GM23338 (cell line): ENCODE data around the gene MT1H. TPM values are rescaled to one million over a fixed set of nuclear protein-coding genes. Genes with fewer than 3 reads are reported as not detected.

Experiments used
- ATAC-seq: fragments of 200-7000 bp; cut with Tn5 transposase; 3 replicates; pipeline ENCODE4 v1.9.1; 2020
- DNase-seq: peaks from one replicate; pipeline ENCODE4 v3.0.0-alpha.2; 2015; ENCODE audit warnings: low spot score
- H2AFZ ChIP-seq: fragments of 200-600 bp; sonication (generic); 2 replicates; pipeline ENCODE4 v1.8.0; 2016; ENCODE audit warnings: antibody characterized with exemption, mild to moderate bottlenecking, moderate library complexity
- H3F3A ChIP-seq: fragments of 200-600 bp; sonication (generic); replicated peaks from 2 replicates; pipeline ENCODE4 v1.8.0; 2017; ENCODE audit warnings: antibody characterized with exemption, mixed run types, low read depth
- H3K27ac ChIP-seq: fragments of 200-600 bp; sonication (generic); 2 replicates; pipeline ENCODE4 v1.6.1; 2016; ENCODE audit warnings: low read depth
- H3K27me3 ChIP-seq: fragments of 200-600 bp; sonication (generic); 2 replicates; pipeline ENCODE4 v1.8.0; 2016; ENCODE audit warnings: mild to moderate bottlenecking, mixed run types, moderate library complexity; ENCODE audit not compliant: insufficient read depth
- H3K36me3 ChIP-seq: fragments of 200-600 bp; sonication (generic); 2 replicates; pipeline ENCODE4 v1.8.0; 2016; ENCODE audit warnings: mild to moderate bottlenecking; ENCODE audit not compliant: insufficient read depth
- H3K4me1 ChIP-seq: fragments of 200-600 bp; sonication (generic); 2 replicates; pipeline ENCODE4 v1.8.0; 2016; ENCODE audit warnings: mild to moderate bottlenecking, moderate library complexity; ENCODE audit not compliant: insufficient read depth
- H3K4me2 ChIP-seq: fragments of 200-600 bp; sonication (generic); 2 replicates; pipeline ENCODE4 v1.7.1; 2017; ENCODE audit warnings: mixed run types
- H3K4me3 ChIP-seq: fragments of 200-600 bp; sonication (generic); 2 replicates; pipeline ENCODE4 v1.6.1; 2016; ENCODE audit warnings: mixed run types
- H3K79me2 ChIP-seq: fragments of 200-600 bp; sonication (generic); replicated peaks from 2 replicates; pipeline ENCODE4 v1.8.0; 2017; ENCODE audit warnings: mild to moderate bottlenecking; ENCODE audit not compliant: insufficient read depth
- H3K9me2 ChIP-seq: fragments of 200-600 bp; sonication (generic); 2 replicates; pipeline ENCODE4 v1.8.0; 2017; ENCODE audit not compliant: insufficient read depth
- H4K20me1 ChIP-seq: fragments of 200-600 bp; sonication (generic); replicated peaks from 2 replicates; pipeline ENCODE4 v1.8.0; 2017; ENCODE audit warnings: mild to moderate bottlenecking; ENCODE audit not compliant: insufficient read depth
- H3K27ac Mint-ChIP-seq: 2 replicates; pipeline ENCODE4 v1.8.0; 2020; ENCODE audit warnings: inconsistent platforms, mild to moderate bottlenecking, moderate library complexity, mixed read lengths
- H3K27me3 Mint-ChIP-seq: 3 replicates; pipeline ENCODE4 v1.8.0; 2022; ENCODE audit warnings: low read depth, mild to moderate bottlenecking, moderate library complexity, mixed read lengths, inconsistent platforms; ENCODE audit not compliant: insufficient read depth, poor library complexity
- H3K36me3 Mint-ChIP-seq: 3 replicates; pipeline ENCODE4 v1.8.0; 2021; ENCODE audit warnings: low read depth, mild to moderate bottlenecking, inconsistent platforms, moderate library complexity, mixed read lengths
- H3K4me1 Mint-ChIP-seq: 3 replicates; pipeline ENCODE4 v1.8.0; 2020; ENCODE audit warnings: mild to moderate bottlenecking, inconsistent platforms, mixed read lengths
- H3K4me3 Mint-ChIP-seq: 3 replicates; pipeline ENCODE4 v1.8.0; 2021; ENCODE audit warnings: moderate library complexity, mild to moderate bottlenecking, inconsistent platforms, mixed read lengths
- H3K9me3 Mint-ChIP-seq: 3 replicates; pipeline ENCODE4 v1.8.0; 2020; ENCODE audit warnings: moderate library complexity, mild to moderate bottlenecking, inconsistent platforms, mixed read lengths
- ETS1 ChIP-seq: IDR thresholded peaks from 2 replicates; pipeline ENCODE4 v1.6.1; 2016; ENCODE audit warnings: antibody characterized with exemption
- EZH2 ChIP-seq: fragments of 200-600 bp; sonication (generic); IDR thresholded peaks from one replicate; pipeline ENCODE4 v1.8.0; 2017; ENCODE audit warnings: antibody characterized with exemption, mild to moderate bottlenecking, low read depth; ENCODE audit not compliant: unreplicated experiment
- EZH2phosphoT487 ChIP-seq: fragments of 200-600 bp; sonication (generic); IDR thresholded peaks from one replicate; pipeline ENCODE4 v1.8.1; 2018; ENCODE audit warnings: antibody characterized with exemption; ENCODE audit not compliant: unreplicated experiment
- JUNB ChIP-seq: IDR thresholded peaks from one replicate; pipeline ENCODE4 v1.6.1; 2016; ENCODE audit warnings: antibody characterized with exemption; ENCODE audit not compliant: unreplicated experiment
- NANOG ChIP-seq: IDR thresholded peaks from 2 replicates; pipeline ENCODE4 v1.6.1; 2016; ENCODE audit warnings: antibody characterized with exemption, borderline replicate concordance
- POLR2AphosphoS5 ChIP-seq: IDR thresholded peaks from 2 replicates; pipeline ENCODE4 v1.6.1; 2016; ENCODE audit warnings: antibody characterized with exemption, low read depth
- STAT1 ChIP-seq: IDR thresholded peaks from one replicate; pipeline ENCODE4 v1.6.1; 2016; ENCODE audit warnings: antibody characterized with exemption; ENCODE audit not compliant: unreplicated experiment
- ZNF114 ChIP-seq: fragments of 250-450 bp; sonication (Bioruptor Pico); IDR thresholded peaks from 2 replicates; pipeline ENCODE4 v1.5.0; 2020; ENCODE audit warnings: mild to moderate bottlenecking, moderate library complexity
- ZNF331 ChIP-seq: fragments of 250-450 bp; sonication (Bioruptor Pico); IDR thresholded peaks from 2 replicates; pipeline ENCODE4 v1.5.0; 2020; ENCODE audit warnings: low read depth, mild to moderate bottlenecking, moderate library complexity
- polyA plus RNA-seq: library from polyadenylated mRNA; unstranded; fragments of >200 nt; fragmentation: Nextera tagmentation; extraction: Ambion mirVana; gene quantifications from 2 replicates; pipeline ENCODE4 v1.2.1, GENCODE V29; 2016
- total RNA-seq: library from RNA; depleted of rRNA; stranded (reverse); fragments of >200 nt; shearing (Covaris generic); gene quantifications from 2 replicates; pipeline ENCODE4 v1.2.3, GENCODE V29; 2014
- TF ChIP-seq, protein P1 (sequence below): fragments of 250-450 bp; sonication (Bioruptor Pico); IDR thresholded peaks from 2 replicates; pipeline ENCODE4 v1.5.0; 2020; ENCODE audit warnings: mild to moderate bottlenecking, moderate library complexity

MT1H gene
- total and polyA plus RNA-seq, 2 experiments from 2014 or later = 52.3 to 425 TPM

DNA sequence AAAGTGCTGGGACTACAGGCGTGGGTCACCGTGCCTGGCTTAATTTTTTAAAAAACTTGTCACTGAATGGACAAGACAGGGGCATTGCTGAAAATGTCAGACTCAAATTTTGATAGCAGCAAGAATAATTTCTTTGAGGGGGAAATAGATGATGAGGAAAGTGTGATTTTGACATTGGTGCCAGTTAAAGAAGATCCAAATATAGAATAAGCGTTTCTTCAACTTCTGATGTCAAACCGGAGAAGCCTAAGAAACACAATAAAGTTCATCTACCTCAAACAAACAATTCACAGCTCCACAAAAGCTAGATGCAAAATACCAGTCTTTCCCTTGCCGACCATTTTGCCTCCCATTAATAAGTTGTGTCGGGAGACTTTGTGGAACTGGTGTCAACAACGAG, 17.1 kb downstream of the MT1H start:
- peaks cover 43% of the 10 kb centered on the region for H3K36me3 Mint-ChIP-seq
- H3K4me1 Mint-ChIP-seq = peaks cover 18% of the 10 kb centered on the region
- no peak for TF ChIP-seq POLR2AphosphoS5
- no peak for TF ChIP-seq STAT1
- no peak for TF ChIP-seq ETS1
- TF ChIP-seq EZH2phosphoT487 = no peak
- TF ChIP-seq NANOG = no peak
- TF ChIP-seq ZNF331 (CRISPR knock-in tag) = no peak
- TF ChIP-seq ZNF114 (CRISPR knock-in tag) = no peak
- no peak for TF ChIP-seq EZH2

GRCh38 chr16:56688762-56689161, 19.1 kb downstream of the MT1H start:
- no peaks in the 10 kb centered on the region for H3K79me2 ChIP-seq
- no peak overlapping the region for H3K27ac Mint-ChIP-seq
- H2AFZ ChIP-seq = no peak overlapping the region
- no peaks in the 10 kb centered on the region for H3K9me2 ChIP-seq
- no peak overlapping the region for H3K27ac ChIP-seq
- H3K9me3 Mint-ChIP-seq = peaks cover 11% of the 10 kb centered on the region; the same call in 2 of the 3 replicates
- no peaks in the 10 kb centered on the region for H3K27me3 ChIP-seq
- no peak overlapping the region for H3K4me3 ChIP-seq
- no peaks in the 10 kb centered on the region for H3K36me3 ChIP-seq
- no peaks in the 10 kb centered on the region for H3F3A ChIP-seq
- H3K4me1 Mint-ChIP-seq = peaks cover 15% of the 10 kb centered on the region
- no peak overlapping the region for H3K4me2 ChIP-seq
- no peak overlapping the region for H3K4me3 Mint-ChIP-seq
- DNase-seq = no peak
- H3K36me3 Mint-ChIP-seq = peaks cover 31% of the 10 kb centered on the region
- peak; percentile 47; the same call in 2 of the 3 replicates for ATAC-seq
- peaks cover 15% of the 10 kb centered on the region for H3K27me3 Mint-ChIP-seq
- no peaks in the 10 kb centered on the region for H4K20me1 ChIP-seq
- peaks cover 7% of the 10 kb centered on the region; the same call in 1 of the 2 replicates for H3K4me1 ChIP-seq
- TF ChIP-seq JUNB = no peak
- no peak for TF ChIP-seq EZH2phosphoT487
- no peak for TF ChIP-seq EZH2
- no peak for TF ChIP-seq NANOG
- TF ChIP-seq ZNF331 (CRISPR knock-in tag) = no peak
- no peak for TF ChIP-seq ETS1
- TF ChIP-seq ZNF114 (CRISPR knock-in tag) = no peak
- TF ChIP-seq, protein P1, sequence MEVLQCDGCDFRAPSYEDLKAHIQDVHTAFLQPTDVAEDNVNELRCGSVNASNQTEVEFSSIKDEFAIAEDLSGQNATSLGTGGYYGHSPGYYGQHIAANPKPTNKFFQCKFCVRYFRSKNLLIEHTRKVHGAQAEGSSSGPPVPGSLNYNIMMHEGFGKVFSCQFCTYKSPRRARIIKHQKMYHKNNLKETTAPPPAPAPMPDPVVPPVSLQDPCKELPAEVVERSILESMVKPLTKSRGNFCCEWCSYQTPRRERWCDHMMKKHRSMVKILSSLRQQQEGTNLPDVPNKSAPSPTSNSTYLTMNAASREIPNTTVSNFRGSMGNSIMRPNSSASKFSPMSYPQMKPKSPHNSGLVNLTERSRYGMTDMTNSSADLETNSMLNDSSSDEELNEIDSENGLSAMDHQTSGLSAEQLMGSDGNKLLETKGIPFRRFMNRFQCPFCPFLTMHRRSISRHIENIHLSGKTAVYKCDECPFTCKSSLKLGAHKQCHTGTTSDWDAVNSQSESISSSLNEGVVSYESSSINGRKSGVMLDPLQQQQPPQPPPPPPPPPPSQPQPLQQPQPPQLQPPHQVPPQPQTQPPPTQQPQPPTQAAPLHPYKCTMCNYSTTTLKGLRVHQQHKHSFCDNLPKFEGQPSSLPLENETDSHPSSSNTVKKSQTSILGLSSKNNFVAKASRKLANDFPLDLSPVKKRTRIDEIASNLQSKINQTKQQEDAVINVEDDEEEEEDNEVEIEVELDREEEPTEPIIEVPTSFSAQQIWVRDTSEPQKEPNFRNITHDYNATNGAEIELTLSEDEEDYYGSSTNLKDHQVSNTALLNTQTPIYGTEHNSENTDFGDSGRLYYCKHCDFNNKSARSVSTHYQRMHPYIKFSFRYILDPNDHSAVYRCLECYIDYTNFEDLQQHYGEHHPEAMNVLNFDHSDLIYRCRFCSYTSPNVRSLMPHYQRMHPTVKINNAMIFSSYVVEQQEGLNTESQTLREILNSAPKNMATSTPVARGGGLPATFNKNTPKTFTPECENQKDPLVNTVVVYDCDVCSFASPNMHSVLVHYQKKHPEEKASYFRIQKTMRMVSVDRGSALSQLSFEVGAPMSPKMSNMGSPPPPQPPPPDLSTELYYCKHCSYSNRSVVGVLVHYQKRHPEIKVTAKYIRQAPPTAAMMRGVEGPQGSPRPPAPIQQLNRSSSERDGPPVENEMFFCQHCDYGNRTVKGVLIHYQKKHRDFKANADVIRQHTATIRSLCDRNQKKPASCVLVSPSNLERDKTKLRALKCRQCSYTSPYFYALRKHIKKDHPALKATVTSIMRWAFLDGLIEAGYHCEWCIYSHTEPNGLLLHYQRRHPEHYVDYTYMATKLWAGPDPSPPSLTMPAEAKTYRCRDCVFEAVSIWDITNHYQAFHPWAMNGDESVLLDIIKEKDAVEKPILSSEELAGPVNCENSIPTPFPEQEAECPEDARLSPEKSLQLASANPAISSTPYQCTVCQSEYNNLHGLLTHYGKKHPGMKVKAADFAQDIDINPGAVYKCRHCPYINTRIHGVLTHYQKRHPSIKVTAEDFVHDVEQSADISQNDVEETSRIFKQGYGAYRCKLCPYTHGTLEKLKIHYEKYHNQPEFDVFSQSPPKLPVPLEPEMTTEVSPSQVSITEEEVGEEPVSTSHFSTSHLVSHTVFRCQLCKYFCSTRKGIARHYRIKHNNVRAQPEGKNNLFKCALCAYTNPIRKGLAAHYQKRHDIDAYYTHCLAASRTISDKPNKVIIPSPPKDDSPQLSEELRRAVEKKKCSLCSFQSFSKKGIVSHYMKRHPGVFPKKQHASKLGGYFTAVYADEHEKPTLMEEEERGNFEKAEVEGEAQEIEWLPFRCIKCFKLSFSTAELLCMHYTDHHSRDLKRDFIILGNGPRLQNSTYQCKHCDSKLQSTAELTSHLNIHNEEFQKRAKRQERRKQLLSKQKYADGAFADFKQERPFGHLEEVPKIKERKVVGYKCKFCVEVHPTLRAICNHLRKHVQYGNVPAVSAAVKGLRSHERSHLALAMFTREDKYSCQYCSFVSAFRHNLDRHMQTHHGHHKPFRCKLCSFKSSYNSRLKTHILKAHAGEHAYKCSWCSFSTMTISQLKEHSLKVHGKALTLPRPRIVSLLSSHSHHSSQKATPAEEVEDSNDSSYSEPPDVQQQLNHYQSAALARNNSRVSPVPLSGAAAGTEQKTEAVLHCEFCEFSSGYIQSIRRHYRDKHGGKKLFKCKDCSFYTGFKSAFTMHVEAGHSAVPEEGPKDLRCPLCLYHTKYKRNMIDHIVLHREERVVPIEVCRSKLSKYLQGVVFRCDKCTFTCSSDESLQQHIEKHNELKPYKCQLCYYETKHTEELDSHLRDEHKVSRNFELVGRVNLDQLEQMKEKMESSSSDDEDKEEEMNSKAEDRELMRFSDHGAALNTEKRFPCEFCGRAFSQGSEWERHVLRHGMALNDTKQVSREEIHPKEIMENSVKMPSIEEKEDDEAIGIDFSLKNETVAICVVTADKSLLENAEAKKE (CRISPR knock-in tag) = no peak
- TF ChIP-seq POLR2AphosphoS5 = no peak

More for the DNA sequence above, 17.1 kb downstream of the MT1H start:
- no peak overlapping the region for H3K27ac ChIP-seq
- H3K4me3 ChIP-seq = no peak overlapping the region
- H3F3A ChIP-seq = peaks cover 7% of the 10 kb centered on the region; the same call in 1 of the 2 replicates
- H3K4me2 ChIP-seq = no peak overlapping the region
- H3K27ac Mint-ChIP-seq = no peak overlapping the region
- H3K79me2 ChIP-seq = peaks cover 14% of the 10 kb centered on the region
- DNase-seq (no peak), ATAC-seq (no peak)
- no peaks in the 10 kb centered on the region for H3K36me3 ChIP-seq
- no peak overlapping the region for H3K4me3 Mint-ChIP-seq
- no peaks in the 10 kb centered on the region for H4K20me1 ChIP-seq
- H2AFZ ChIP-seq = no peak overlapping the region
- no peaks in the 10 kb centered on the region for H3K9me2 ChIP-seq
- peaks cover 11% of the 10 kb centered on the region; the same call in 2 of the 3 replicates for H3K9me3 Mint-ChIP-seq
- H3K27me3 Mint-ChIP-seq = peaks cover 26% of the 10 kb centered on the region
- H3K4me1 ChIP-seq = peaks cover 23% of the 10 kb centered on the region; the same call in 1 of the 2 replicates
- peaks cover 9% of the 10 kb centered on the region for H3K27me3 ChIP-seq
